ENCODE data around the gene RGS9.
"Not testable (repeated sequence)": the region's sequence is repeated elsewhere in the genome, so short reads cannot be mapped to it uniquely, and the experiment has no call there.

RGS9 gene

DNA sequence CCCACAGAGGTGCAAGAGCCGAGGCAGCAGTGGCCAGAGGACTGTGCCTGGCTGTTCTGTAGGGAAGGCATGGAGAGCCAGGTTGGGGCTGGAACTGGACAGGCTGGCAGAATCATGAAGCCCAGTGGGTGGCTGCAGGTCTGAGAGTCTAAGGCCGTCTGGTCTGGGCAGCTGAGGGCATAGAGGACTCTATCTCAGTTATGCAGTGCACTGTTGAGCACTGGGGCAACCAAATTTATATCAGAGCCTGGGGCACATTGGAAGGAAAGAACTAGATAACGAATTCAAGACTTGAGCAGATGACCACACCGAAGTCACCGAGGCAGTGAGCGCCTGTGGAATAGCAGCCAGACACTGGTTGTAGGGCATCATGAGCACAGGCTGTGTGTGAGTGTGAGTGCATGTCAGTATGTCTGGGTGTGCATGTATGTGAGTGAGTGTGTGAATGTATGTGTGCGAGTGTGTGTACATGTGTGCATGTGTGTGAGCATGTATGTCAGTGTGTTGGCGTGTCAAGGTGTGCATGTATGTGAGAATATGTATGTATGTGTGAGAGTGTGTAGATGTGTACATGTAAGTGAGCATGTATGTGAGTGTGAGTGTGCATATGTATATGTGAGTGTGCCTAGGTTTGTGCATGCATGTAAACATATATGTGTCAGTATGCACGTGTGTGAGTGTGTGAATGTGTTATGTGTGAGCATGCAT is 37.0 kb downstream of the RGS9 start:
- no peak for TF ChIP-seq POLR2A (IDR thresholded peaks at IDR 0.05; ENCODE audit: low read depth, low read length)
- FAIRE-seq (no peak), DNase-seq (ENCODE audit: insufficient read length, low spot score) (no peak)

GRCh38 chr17:65174974-65175373 is 37.8 kb downstream of the RGS9 start:
- TF ChIP-seq POLR2A (IDR thresholded peaks at IDR 0.05; ENCODE audit: low read depth, low read length), result no peak
- DNase-seq (ENCODE audit: insufficient read length, low spot score) (no peak), FAIRE-seq (no peak)

DNA sequence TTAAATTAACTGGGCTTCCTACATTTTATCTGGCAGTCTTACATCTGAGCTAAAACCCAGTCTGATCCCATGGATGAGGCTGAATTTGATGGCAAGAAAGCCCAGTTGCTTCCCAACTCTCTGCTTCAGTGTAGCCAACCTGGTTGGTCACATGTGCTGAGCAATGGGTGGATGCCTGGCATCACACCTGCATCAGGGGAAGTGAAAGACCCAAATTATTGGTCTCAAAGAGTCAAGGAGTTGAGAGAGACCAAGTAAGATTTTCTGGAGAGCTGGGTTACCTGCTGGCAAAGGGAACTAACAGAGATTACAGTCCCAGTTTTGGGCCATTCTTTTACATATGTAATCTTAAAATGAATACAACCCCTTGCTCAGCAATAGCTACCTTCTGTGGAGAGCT is 38.8 kb downstream of the RGS9 start:
- no peak for TF ChIP-seq POLR2A (IDR thresholded peaks at IDR 0.05; ENCODE audit: low read depth, low read length)
- FAIRE-seq (no peak), DNase-seq (ENCODE audit: insufficient read length, low spot score) (no peak)

DNA sequence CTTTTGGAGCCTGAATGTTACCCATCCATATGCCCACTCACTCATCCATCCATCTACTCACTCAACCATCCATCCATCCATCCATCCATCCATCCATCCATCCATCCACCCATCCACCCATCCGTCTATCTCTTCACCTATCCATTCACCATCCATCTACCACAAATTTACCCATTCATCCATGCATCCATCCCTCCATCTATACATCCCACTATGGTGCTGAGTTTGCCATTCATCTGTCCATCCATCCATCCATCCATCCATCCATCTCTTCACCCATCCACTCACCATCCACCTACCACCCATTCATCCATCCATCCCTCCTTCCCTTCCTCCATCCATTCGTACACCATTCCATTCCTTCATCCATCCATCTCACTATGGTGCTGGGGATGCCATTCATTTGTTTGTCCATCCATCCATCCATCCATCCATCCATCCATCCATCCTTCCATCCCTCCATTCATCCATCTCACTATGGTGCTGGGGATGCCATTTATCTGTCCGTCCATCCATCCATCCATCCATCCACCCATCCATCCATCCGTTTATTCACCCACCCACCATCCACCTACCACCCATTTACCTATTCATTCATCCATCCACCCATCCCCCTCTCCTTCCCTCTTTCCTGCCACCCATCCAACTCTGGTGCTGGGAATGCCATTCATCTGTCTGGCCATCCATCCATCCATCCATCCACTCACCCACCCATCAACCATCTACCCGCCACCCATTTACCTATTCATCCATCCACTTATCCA is 39.7 kb downstream of the RGS9 start:
- DNase-seq (ENCODE audit: insufficient read length, low spot score) (no peak), FAIRE-seq (no peak)
- TF ChIP-seq POLR2A (IDR thresholded peaks at IDR 0.05; ENCODE audit: low read depth, low read length), result no peak

GRCh38 chr17:65177901-65178300 is 40.7 kb downstream of the RGS9 start:
- TF ChIP-seq POLR2A (IDR thresholded peaks at IDR 0.05; ENCODE audit: low read depth, low read length), result no peak
- FAIRE-seq, result no peak
- DNase-seq (ENCODE audit: insufficient read length, low spot score), result peak; percentile 40

GRCh38 chr17:65180276-65180675 is 43.1 kb downstream of the RGS9 start:
- FAIRE-seq, result not testable (repeated sequence)

DNA sequence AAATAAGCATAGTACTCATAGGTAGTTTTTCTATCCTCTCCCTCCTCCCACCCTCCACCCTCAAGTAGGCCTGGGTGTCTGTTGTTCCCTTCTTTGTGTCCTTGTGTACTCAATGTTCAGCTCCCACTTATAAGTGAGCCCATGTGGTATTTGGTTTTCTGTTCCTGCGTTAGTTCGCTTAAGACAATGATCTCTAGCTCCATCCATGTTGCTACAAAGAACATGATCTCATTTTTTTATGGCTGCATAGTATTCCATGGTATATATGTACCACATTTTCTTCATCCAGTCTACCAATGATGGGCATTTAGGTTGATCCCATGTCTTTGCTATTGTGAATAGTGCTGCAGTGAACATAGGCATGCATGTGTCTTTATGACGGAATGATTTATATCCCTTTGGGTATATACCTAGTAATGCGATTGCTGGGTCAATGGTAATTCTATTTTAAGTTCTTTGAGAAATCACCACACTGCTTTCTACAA is 43.6 kb downstream of the RGS9 start:
- not testable (repeated sequence) for FAIRE-seq; DNase-seq (ENCODE audit: insufficient read length, low spot score)

More at GRCh38 chr17:65180276-65180675, 43.1 kb downstream of the RGS9 start:
- DNase-seq (ENCODE audit: insufficient read length, low spot score), result not testable (repeated sequence)

DNA sequence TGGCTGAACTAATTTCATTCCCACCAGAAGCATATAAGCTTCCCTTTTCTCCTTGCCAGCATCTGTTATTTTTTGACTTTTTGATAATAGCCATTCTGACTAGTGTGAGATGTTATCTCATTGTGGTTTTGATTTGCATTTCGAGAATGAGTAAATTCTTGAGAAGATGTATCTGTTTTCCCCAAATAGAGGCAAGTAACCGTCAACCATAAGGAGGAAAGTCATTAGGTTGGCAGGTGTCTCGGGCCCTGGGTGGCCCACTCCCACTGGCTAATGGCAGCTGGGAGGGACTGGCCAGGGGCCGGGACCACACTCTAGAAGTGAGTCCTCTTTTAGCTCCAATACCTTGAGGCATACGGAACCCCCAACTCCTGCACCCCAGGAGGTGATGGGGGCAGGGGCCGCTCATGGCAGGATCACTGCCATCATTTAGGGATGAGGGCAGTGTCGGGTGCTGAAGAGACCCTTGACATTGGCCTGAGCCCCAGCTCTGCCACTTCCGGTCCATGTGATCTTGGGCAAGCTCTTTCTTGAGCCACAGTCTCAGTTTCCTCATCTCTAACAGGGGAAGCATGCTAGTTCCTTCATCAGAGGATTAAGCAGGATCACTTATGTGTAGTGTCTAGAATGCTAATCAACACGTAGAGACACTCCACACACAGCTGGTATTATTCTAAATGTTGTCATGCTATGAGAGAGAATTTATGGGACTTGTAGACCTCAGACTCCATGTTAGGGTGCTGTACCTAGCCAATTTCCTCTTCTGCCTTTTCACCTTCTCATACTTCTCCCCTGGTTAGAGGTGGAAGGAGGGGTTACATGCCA is 44.3 kb downstream of the RGS9 start:
- TF ChIP-seq POLR2A (IDR thresholded peaks at IDR 0.05; ENCODE audit: low read depth, low read length), result no peak
- no peak for DNase-seq (ENCODE audit: insufficient read length, low spot score)
- no peak for FAIRE-seq

- TF ChIP-seq POLR2A (IDR thresholded peaks at IDR 0.05; ENCODE audit: low read depth, low read length), result no peak
- DNase-seq (ENCODE audit: insufficient read length, low spot score), result no peak
- FAIRE-seq, result no peak
These were observed 45.1 kb downstream of the RGS9 start for GRCh38 chr17:65182233-65182632.

DNA sequence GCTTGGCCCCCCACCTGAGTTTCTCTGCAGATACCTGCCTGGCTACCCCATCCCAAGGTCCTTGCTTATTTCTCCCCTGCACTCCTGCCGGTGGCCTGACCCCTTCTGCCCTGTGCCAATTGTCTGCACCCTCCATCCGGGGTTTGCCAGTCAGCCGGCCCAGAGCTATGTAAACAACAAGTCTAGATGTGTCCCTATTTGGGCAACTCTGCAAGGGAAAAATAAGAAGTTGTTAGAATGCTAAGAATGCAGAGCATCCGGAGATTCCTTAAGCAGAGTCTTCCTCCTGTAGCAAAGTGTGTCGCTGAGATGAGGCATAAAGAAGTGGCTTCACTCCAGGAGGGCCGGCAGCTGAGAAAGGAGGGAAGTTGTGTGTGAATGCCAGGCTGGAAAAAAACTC is 46.6 kb downstream of the RGS9 start:
- no peak for FAIRE-seq
- TF ChIP-seq POLR2A (IDR thresholded peaks at IDR 0.05; ENCODE audit: low read depth, low read length), result no peak
- DNase-seq (ENCODE audit: insufficient read length, low spot score), result peak; percentile 63

DNA sequence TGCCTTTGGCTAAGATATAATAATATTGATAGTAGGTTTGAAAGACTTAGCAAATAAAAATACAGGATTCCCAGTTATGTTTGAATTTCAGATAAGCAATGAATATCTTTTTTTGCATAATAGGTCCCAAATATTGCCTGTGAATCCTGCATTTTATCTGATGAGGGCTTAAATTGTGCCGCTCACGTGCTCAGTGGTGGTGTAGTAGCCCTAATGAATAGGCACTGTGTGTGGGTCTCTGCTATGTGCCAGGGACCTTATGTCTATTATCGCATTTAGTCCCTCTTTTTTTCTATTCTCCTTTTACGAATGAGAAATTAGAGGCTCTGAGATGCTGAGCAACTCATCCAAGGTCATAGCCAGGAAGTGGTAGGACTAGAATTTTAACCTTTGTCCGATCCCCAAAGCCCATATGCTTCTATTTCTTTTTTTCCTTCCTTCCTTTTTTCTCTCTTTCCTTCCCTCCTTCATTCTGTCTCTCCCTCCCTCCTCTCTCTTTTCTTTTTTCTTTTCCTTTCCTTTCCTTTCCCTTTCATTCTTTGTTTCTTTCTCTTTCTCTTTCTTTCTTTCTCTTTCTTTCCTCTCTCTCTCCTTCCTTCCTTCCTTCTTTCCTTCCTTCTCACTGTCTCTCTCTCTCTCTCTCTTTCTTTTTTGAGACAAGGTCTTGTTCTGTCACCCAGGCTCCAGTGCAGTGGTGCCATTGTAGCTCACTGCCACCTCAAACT is 47.2 kb downstream of the RGS9 start:
- FAIRE-seq, result no peak
- no peak for TF ChIP-seq POLR2A (IDR thresholded peaks at IDR 0.05; ENCODE audit: low read depth, low read length)
- no peak for DNase-seq (ENCODE audit: insufficient read length, low spot score)

DNA sequence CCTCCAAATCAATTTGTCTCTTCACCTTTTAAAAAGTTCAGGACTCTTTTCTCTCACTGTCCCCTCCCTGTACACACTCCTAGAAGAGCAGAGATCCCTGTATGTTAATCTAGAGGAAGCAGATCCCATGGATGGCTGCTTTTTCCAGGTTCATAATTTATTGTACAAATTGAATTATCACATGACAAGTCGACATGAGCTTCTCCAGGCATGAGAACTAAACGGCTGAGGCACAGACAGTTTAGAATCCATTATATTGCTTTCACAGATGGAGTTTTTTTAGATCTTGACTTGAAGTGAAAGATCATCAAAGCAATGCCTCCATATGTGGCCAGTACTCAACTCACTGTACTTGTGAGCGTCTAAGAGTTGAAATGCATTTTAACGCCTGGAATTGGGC is 47.9 kb downstream of the RGS9 start:
- no peak for TF ChIP-seq POLR2A (IDR thresholded peaks at IDR 0.05; ENCODE audit: low read depth, low read length)
- FAIRE-seq (no peak), DNase-seq (ENCODE audit: insufficient read length, low spot score) (no peak)

DNA sequence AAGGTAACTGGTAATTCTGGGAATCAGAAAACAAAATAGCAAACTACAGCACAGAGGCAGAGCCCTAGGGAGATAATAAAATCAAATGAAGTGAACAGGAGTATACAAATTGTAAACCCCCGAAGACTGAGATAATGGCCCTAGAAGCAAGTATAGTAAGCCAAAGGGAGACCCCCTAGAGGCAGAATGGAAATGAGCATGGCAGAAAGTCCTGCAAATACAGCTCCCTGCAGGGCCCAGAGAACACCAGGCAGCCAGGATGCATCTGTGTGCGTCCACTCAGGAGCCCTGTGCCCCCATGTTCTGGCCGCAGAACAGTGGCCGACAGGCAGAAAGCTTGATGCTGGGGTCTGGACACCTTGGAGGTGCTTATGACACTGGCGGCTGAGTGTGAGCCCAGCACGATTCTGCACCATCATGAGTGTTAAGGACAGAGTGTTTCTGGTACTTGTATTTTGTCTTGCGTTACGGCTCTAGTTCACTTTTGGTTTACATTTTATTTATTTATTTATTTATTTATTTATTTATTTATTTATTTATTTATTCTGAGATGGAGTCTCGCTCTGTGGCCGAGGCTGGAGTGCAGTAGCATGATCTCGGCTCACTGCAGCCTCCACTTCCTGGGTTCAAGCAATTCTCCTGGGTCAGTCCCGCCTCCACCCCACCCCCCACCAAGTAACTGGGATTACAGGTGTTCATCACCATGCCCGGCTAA is 48.7 kb downstream of the RGS9 start:
- no peak for TF ChIP-seq POLR2A (IDR thresholded peaks at IDR 0.05; ENCODE audit: low read depth, low read length)
- FAIRE-seq (no peak), DNase-seq (ENCODE audit: insufficient read length, low spot score) (no peak)
